Activated T-cell treated with anti-CD3 and anti-CD28 coated beads for 4 hours (primary cell): ENCODE measurements around the gene TARS1.

ENCODE experiments used
- DNase-seq: peaks from one replicate; pipeline ENCODE4 v3.0.0-alpha.2; 2020

Gene TARS1

GRCh38 chr5:33441241-33442177 lies 744 bp downstream of the TARS1 start:
- DNase-seq: peak; percentile 29

GRCh38 chr5:33444542-33444941 lies 3.8 kb downstream of the TARS1 start:
- no peak for DNase-seq

GRCh38 chr5:33445798-33446197 lies 5.0 kb downstream of the TARS1 start:
- no peak for DNase-seq

GRCh38 chr5:33448118-33448517 lies 7.4 kb downstream of the TARS1 start:
- DNase-seq: no peak

- DNase-seq: no peak
Observed at GRCh38 chr5:33457126-33457525, 16.4 kb downstream of the TARS1 start.

GRCh38 chr5:33457817-33458216 lies 17.1 kb downstream of the TARS1 start:
- no peak for DNase-seq

GRCh38 chr5:33460210-33460609 lies 19.4 kb downstream of the TARS1 start:
- no peak for DNase-seq

- no peak for DNase-seq
Observed at GRCh38 chr5:33462456-33462855, 21.7 kb downstream of the TARS1 start.

- no peak for DNase-seq
Observed at GRCh38 chr5:33465120-33465519, 24.4 kb downstream of the TARS1 start.

- DNase-seq: no peak
Observed at GRCh38 chr5:33468775-33469435, 28.1 kb downstream of the TARS1 start.

- no peak for DNase-seq
Observed at GRCh38 chr5:33470544-33470943, 29.8 kb downstream of the TARS1 start.

GRCh38 chr5:33472805-33473409 lies 32.1 kb downstream of the TARS1 start:
- no peak for DNase-seq

- no peak for DNase-seq
Observed at GRCh38 chr5:33474004-33474403, 33.2 kb downstream of the TARS1 start.

GRCh38 chr5:33474931-33475499 lies 34.2 kb downstream of the TARS1 start:
- no peak for DNase-seq

- no peak for DNase-seq
Observed at GRCh38 chr5:33475706-33476105, 34.9 kb downstream of the TARS1 start.

- DNase-seq: no peak
Observed at GRCh38 chr5:33476992-33477391, 36.2 kb downstream of the TARS1 start.

GRCh38 chr5:33477816-33478215 lies 37.1 kb downstream of the TARS1 start:
- DNase-seq: no peak

- DNase-seq: no peak
Observed at GRCh38 chr5:33479311-33479710, 38.5 kb downstream of the TARS1 start.

- no peak for DNase-seq
Observed at GRCh38 chr5:33480876-33481275, 40.1 kb downstream of the TARS1 start.

GRCh38 chr5:33482335-33482734 lies 41.6 kb downstream of the TARS1 start:
- DNase-seq: no peak

- no peak for DNase-seq
Observed at GRCh38 chr5:33487236-33487635, 46.5 kb downstream of the TARS1 start.

GRCh38 chr5:33488558-33489355 lies 48.0 kb downstream of the TARS1 start:
- DNase-seq: no peak
